AG04449 (cell line): ENCODE results near the gene ADGRL3.
"Not testable (repeated sequence)": the region's sequence is repeated elsewhere in the genome, so short reads cannot be mapped to it uniquely, and the experiment has no call there.

Experiments used
- CTCF ChIA-PET: fragments of 350-600 bp; formaldehyde crosslinking; extraction: SDS; loops from one replicate; lab custom pipeline; 2021; ENCODE audit warnings: antibody characterized with exemption; lab: Yijun Ruan, JAX
- POLR2A ChIA-PET: fragments of 400-600, 350-600 bp; formaldehyde crosslinking; extraction: SDS; loops from one replicate; lab custom pipeline; 2020; ENCODE audit warnings: antibody characterized with exemption, inconsistent platforms; lab: Yijun Ruan, JAX
- DNase-seq: peaks from one replicate; pipeline ENCODE4 v3.0.0-alpha.2; 2010; ENCODE audit warnings: low read depth, low spot score
- H3K4me3 ChIP-seq: 2 replicates; pipeline ENCODE4 v1.5.1; 2011; ENCODE audit warnings: low read depth, mild to moderate bottlenecking, control low read depth, low read length
- TF ChIP-seq, protein P1 (sequence below): IDR thresholded peaks from one replicate; pipeline ENCODE4 v1.5.1; 2011; ENCODE audit warnings: mild to moderate bottlenecking, moderate library complexity, low read length, control low read depth, inconsistent platforms; ENCODE audit not compliant: insufficient read depth; ENCODE audit errors: missing control alignments

The ADGRL3 gene

DNA sequence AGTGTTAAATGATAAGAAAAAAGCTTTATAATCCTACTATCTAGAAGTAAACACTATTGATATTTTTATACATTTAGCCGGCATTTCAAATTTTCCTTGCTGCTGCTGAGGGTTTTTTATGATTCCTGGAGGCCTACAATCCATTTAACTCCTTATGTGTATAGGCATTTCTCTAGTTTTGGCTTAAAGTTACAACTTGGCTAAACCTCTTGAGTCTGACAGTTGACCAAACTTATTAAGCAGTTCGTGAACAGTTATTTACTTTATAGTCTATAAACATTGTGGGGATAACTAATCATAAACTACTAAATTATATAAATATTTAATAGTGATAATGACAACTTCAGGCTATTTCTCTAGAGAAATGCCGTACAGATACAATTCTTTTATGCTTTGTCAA is 141.9 kb downstream of the ADGRL3 start:
- ChIA-PET POLR2A (no interaction called here), CTCF (no interaction called here)
- DNase-seq = no peak
- no peak overlapping the region for H3K4me3 ChIP-seq
- TF ChIP-seq, protein P1, sequence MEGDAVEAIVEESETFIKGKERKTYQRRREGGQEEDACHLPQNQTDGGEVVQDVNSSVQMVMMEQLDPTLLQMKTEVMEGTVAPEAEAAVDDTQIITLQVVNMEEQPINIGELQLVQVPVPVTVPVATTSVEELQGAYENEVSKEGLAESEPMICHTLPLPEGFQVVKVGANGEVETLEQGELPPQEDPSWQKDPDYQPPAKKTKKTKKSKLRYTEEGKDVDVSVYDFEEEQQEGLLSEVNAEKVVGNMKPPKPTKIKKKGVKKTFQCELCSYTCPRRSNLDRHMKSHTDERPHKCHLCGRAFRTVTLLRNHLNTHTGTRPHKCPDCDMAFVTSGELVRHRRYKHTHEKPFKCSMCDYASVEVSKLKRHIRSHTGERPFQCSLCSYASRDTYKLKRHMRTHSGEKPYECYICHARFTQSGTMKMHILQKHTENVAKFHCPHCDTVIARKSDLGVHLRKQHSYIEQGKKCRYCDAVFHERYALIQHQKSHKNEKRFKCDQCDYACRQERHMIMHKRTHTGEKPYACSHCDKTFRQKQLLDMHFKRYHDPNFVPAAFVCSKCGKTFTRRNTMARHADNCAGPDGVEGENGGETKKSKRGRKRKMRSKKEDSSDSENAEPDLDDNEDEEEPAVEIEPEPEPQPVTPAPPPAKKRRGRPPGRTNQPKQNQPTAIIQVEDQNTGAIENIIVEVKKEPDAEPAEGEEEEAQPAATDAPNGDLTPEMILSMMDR = no peak

DNA sequence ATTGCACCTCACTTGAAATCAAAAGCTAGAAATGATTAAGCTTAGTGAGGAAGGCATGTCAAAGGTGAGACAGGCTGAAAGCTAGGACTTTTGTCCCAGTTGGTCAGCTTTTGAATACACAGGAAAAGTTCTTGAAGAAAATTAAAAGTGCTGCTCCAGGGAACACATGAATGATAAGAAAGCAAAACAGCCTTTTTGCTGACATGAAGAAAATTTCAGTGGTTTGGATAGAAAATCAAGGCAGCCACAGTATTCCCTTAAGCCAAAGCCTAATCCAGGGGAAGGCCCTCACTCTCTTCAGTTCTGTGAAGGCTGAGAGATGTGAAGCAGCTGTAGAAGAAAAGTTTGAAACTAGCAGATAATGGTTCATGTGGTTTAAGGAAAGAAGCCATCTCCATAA is 150.8 kb downstream of the ADGRL3 start:
- ChIA-PET POLR2A (no interaction called here), CTCF (no interaction called here)
- no peak for DNase-seq
- H3K4me3 ChIP-seq = no peak overlapping the region
- TF ChIP-seq, protein P1 = no peak

DNA sequence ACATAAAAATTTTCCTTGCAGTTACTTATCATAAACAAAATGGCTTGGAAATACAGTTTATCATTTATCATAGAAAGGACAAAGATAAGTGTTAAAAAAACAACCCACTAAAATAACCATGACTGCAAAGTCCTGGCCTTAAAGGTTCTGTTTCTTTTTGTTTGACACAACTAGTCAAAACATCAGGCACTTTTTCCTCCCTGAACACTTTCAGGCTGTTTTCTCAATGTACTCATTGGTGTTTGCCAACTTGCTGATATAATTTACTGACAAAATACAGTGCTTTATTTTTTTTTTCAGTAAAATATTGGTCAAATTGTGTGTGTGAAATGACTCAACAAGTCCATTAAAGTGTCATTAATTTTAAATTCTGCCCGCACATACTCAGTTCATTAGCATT is 156.6 kb downstream of the ADGRL3 start:
- no peak overlapping the region for H3K4me3 ChIP-seq
- POLR2A ChIA-PET = no interaction called here
- no peak for DNase-seq
- CTCF ChIA-PET = no interaction called here
- TF ChIP-seq, protein P1 = no peak

DNA sequence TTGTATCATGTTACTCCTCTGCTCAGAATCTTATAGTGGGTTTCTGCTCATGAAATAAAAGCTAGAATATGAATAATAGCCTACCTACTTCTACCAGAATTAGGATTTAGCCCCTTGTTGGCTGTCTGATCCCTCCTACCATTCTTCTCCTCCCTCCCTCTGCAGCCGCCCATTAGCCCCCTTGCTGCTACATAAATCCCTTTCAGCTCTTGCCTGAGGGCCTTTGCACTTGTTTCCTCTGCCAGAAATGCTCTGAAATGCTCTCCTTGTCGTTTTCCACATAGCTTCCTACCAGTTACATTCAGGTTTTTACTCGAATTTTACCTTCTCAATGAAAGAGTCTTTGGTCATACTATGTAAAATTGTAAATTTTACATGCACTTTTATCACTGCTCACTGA is 159.2 kb downstream of the ADGRL3 start:
- POLR2A ChIA-PET = no interaction called here
- TF ChIP-seq, protein P1 = no peak
- no peak overlapping the region for H3K4me3 ChIP-seq
- no peak for DNase-seq
- CTCF ChIA-PET = no interaction called here

DNA sequence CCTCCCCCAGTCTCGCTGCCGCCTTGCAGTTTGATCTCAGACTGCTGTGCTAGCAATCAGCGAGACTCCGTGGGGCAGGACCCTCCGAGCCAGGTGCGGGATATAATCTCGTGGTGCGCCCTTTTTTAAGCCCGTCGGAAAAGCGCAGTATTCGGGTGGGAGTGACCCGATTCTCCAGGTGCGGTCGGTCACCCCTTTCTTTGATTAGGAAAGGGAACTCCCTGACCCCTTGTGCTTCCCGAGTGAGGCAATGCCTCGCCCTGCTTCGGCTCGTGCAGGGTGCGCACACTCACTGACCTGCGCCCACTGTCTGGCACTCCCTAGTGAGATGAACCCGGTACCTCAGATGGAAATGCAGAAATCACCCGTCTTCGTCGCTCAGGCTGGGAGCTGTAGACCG is 172.7 kb downstream of the ADGRL3 start:
- H3K4me3 ChIP-seq, POLR2A ChIA-PET, CTCF ChIA-PET, DNase-seq: not testable (repeated sequence)

DNA sequence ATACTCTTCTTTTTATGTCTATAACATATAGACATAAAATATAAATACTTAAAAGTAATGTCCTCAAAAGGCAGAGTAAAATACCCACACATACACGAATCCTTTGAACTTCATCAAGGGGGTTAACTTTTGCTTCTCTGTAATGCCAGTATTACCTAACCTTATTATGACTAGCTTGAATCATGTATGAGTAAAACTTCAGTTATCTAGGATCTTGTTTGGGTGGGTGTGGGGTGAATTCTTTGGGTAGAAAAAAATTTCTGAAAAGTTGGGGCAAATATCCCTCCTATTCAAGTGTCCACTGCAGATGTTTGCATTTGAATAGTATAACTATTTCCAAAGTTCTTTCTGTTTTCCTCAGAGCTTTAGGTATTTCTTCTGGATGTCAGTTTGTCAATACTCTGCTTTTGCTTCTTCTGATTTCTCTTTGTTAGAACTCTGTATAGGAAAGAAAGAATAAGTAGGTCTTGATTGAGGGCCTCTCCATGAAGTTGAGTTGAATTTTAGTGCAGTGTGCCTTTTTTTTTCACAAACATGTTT is 173.8 kb downstream of the ADGRL3 start:
- ChIA-PET POLR2A (no interaction called here), CTCF (no interaction called here)
- H3K4me3 ChIP-seq = no peak overlapping the region
- DNase-seq = no peak
- TF ChIP-seq, protein P1 = no peak

DNA sequence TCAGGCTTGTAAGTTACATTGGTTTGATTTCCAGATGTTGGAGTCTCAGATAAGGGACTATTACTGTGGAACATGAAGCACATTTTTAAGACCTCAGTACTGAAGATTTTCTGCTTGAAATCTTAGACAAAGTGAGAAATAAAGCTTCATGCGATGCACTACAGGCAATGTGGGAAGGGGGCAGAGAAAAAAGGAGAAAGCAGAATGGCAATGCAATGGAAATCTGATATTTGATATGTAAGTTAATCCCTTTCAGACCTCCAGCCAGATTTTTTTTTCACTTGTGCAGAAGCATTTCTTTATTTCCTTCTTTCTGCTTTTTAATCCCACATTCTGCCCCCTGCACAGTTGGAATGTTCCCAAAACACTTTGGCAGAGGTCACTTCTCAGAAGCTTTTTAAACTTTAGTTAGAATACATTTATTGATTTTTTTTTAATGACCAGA is 174.3 kb downstream of the ADGRL3 start:
- ChIA-PET POLR2A (no interaction called here), CTCF (no interaction called here)
- DNase-seq = no peak
- TF ChIP-seq, protein P1 = no peak
- no peak overlapping the region for H3K4me3 ChIP-seq
